ENCODE results near the gene DCDC2C. TPM values are rescaled to one million over a fixed set of nuclear protein-coding genes. Genes with fewer than 3 reads are reported as not detected.

Gene DCDC2C
- total RNA-seq, 1 experiment from 2014 or later = not detected

DNA sequence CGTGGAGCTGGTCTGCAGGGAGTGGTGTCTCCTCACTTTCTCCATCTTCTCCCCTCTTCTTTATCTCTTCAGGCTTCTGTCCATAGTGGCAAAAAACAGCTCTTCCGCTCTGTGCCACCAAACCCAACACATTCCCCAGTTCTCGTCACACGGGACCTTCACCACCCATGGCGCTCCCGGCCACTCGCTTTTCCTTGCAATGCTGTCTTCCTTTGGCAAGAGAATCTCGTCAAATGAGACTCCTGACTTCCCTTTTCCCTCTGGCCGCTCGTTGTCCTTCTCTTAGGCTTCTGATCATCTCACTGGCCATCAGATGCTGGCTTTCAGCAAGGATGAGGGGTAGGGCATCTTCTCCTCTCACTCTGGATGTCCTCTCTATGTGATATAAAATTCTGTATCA lies 72.9 kb downstream of the DCDC2C start:
- no TSS peak for BruUV-seq (replicated peaks)
- Histone ChIP-seq H3K27ac (ENCODE audit: low read length) (no peak overlapping the region), H2AFZ (ENCODE audit: low read length) (no peak overlapping the region), H3K79me2 (ENCODE audit: low read length) (no peaks in the 10 kb centered on the region), H3K4me1 (ENCODE audit: insufficient read depth, low read length) (no peaks in the 10 kb centered on the region; the same call in 1 of the 2 replicates), H3K9me3 (ENCODE audit: low read length) (no peaks in the 10 kb centered on the region), H3K4me2 (ENCODE audit: low read length) (no peak overlapping the region), H3K4me3 (ENCODE audit: low read length) (no peak overlapping the region), H3K9me2 (replicated peaks; ENCODE audit: low read length) (no peaks in the 10 kb centered on the region), H3K36me3 (ENCODE audit: low read depth, low read length) (no peaks in the 10 kb centered on the region), H3K9ac (ENCODE audit: low read length) (no peak overlapping the region), H3F3A (ENCODE audit: low read length, unreplicated experiment) (no peaks in the 10 kb centered on the region), H4K20me1 (ENCODE audit: low read length) (no peaks in the 10 kb centered on the region), H3K27me3 (ENCODE audit: low read length) (peaks cover 78% of the 10 kb centered on the region)
- ATAC-seq = no peak
- POLR2A ChIA-PET (ENCODE audit: unreplicated experiment) = no interaction called here
- DNase-seq = no peak
- intact Hi-C loops (cut with micrococcal nuclease) = no loop called here
- CTCF ChIA-PET = no interaction called here
- TF ChIP-seq, protein P1, sequence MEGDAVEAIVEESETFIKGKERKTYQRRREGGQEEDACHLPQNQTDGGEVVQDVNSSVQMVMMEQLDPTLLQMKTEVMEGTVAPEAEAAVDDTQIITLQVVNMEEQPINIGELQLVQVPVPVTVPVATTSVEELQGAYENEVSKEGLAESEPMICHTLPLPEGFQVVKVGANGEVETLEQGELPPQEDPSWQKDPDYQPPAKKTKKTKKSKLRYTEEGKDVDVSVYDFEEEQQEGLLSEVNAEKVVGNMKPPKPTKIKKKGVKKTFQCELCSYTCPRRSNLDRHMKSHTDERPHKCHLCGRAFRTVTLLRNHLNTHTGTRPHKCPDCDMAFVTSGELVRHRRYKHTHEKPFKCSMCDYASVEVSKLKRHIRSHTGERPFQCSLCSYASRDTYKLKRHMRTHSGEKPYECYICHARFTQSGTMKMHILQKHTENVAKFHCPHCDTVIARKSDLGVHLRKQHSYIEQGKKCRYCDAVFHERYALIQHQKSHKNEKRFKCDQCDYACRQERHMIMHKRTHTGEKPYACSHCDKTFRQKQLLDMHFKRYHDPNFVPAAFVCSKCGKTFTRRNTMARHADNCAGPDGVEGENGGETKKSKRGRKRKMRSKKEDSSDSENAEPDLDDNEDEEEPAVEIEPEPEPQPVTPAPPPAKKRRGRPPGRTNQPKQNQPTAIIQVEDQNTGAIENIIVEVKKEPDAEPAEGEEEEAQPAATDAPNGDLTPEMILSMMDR (conservative IDR thresholded peaks at IDR 0.05; ENCODE audit: low read depth, low read length) = no peak
- TF ChIP-seq EZH2phosphoT487 (IDR thresholded peaks at IDR 0.05; ENCODE audit: borderline replicate concordance, low read length) = no peak
- no peak for TF ChIP-seq EZH2 (IDR thresholded peaks at IDR 0.05; ENCODE audit: low read length, unreplicated experiment)

DNA sequence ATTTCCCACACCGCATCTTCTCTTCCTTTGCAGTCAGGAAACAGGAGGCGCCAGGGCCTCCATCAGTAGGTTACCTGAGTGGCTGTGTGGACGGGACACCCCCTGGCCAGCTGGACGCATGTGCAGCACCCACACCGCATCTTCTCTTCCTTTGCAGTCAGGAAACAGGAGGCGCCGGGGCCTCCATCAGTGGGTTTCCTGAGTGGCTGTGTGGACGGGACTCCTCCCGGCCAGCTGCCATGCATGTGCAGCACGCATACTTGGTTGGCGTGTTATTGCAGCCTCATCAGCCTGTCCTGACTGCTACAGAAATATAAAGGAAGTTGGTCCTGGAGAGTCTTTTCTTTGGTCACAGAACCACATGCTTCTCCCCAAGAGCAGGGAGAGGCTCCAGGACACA lies 74.6 kb downstream of the DCDC2C start:
- ATAC-seq = no peak
- no peak overlapping the region for H3K4me2 ChIP-seq (ENCODE audit: low read length)
- H3F3A ChIP-seq (ENCODE audit: low read length, unreplicated experiment) = no peaks in the 10 kb centered on the region
- TF ChIP-seq EZH2phosphoT487 (IDR thresholded peaks at IDR 0.05; ENCODE audit: borderline replicate concordance, low read length) = no peak
- H3K79me2 ChIP-seq (ENCODE audit: low read length) = no peaks in the 10 kb centered on the region
- no peak overlapping the region for H3K9ac ChIP-seq (ENCODE audit: low read length)
- H2AFZ ChIP-seq (ENCODE audit: low read length) = no peak overlapping the region
- ChIA-PET POLR2A (ENCODE audit: unreplicated experiment) (no interaction called here), CTCF (no interaction called here)
- no peak overlapping the region for H3K4me3 ChIP-seq (ENCODE audit: low read length)
- no peaks in the 10 kb centered on the region for H3K9me3 ChIP-seq (ENCODE audit: low read length)
- no peaks in the 10 kb centered on the region for H3K36me3 ChIP-seq (ENCODE audit: low read depth, low read length)
- H3K9me2 ChIP-seq (replicated peaks; ENCODE audit: low read length) = no peaks in the 10 kb centered on the region
- H4K20me1 ChIP-seq (ENCODE audit: low read length) = no peaks in the 10 kb centered on the region
- intact Hi-C loops (cut with micrococcal nuclease) = no loop called here
- no peak overlapping the region for H3K27ac ChIP-seq (ENCODE audit: low read length)
- H3K4me1 ChIP-seq (ENCODE audit: insufficient read depth, low read length) = no peaks in the 10 kb centered on the region; the same call in 1 of the 2 replicates
- BruUV-seq (replicated peaks) = no TSS peak
- peaks cover 61% of the 10 kb centered on the region for H3K27me3 ChIP-seq (ENCODE audit: low read length)
- DNase-seq = no peak

DNA sequence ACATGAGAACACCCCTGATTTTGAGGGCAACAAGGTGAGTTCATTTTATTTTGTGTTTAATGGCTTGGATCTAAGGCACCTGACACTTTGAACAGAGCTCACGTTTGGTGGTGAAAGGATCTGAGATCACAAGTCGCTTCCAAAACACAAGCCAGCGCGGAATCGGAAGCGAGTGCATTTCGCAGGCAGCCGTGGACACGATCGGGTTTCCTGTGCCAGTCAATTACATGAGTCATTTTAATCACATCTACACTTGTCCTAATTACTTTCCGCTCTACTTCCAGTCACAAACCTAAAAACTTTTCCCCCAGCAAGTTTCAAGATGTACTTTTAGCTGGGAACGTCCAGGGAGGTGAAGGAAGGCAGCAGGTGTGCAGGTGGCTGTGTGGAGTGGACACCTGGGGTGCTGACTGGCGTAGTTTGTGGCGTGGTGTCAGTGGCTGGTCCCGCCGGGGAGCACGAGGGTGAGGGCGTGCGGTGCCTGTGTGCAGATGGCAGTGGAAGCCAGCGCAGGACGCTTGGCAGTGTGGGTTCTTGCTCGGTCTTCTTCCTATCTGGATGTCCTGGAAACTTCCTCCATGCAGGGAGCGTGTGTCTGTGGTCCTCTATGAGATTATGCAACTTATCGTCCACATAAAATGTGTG lies 75.6 kb downstream of the DCDC2C start:
- POLR2A ChIA-PET (ENCODE audit: unreplicated experiment) = no interaction called here
- CTCF ChIA-PET = no interaction called here
- no peaks in the 10 kb centered on the region; the same call in 1 of the 2 replicates for H3K4me1 ChIP-seq (ENCODE audit: insufficient read depth, low read length)
- DNase-seq (no peak), ATAC-seq (no peak)
- no peaks in the 10 kb centered on the region for H3K36me3 ChIP-seq (ENCODE audit: low read depth, low read length)
- H3K27ac ChIP-seq (ENCODE audit: low read length) = no peak overlapping the region
- intact Hi-C loops (cut with micrococcal nuclease) = no loop called here
- TF ChIP-seq EZH2 (IDR thresholded peaks at IDR 0.05; ENCODE audit: low read length, unreplicated experiment) (peak; percentile 52), EZH2phosphoT487 (IDR thresholded peaks at IDR 0.05; ENCODE audit: borderline replicate concordance, low read length) (no peak)
- H3K9me3 ChIP-seq (ENCODE audit: low read length) = no peaks in the 10 kb centered on the region
- no peaks in the 10 kb centered on the region for H3K79me2 ChIP-seq (ENCODE audit: low read length)
- peaks cover 53% of the 10 kb centered on the region for H3K27me3 ChIP-seq (ENCODE audit: low read length)
- H3K4me3 ChIP-seq (ENCODE audit: low read length) = 0 out of 2 replicates have a peak overlapping the region, but pooled peaks have one; percentile 24
- H3K9ac ChIP-seq (ENCODE audit: low read length) = no peak overlapping the region
- peak overlapping the region; percentile 30 for H2AFZ ChIP-seq (ENCODE audit: low read length)
- no peaks in the 10 kb centered on the region for H3K9me2 ChIP-seq (replicated peaks; ENCODE audit: low read length)
- H4K20me1 ChIP-seq (ENCODE audit: low read length) = no peaks in the 10 kb centered on the region
- BruUV-seq (replicated peaks) = no TSS peak
- no peaks in the 10 kb centered on the region for H3F3A ChIP-seq (ENCODE audit: low read length, unreplicated experiment)
- H3K4me2 ChIP-seq (ENCODE audit: low read length) = peak overlapping the region; percentile 48
